ENCODE measurements around the gene METTL4. TPM values are rescaled to one million over a fixed set of nuclear protein-coding genes. Genes with fewer than 3 reads are reported as not detected.
"Not testable (repeated sequence)": the region's sequence is repeated elsewhere in the genome, so short reads cannot be mapped to it uniquely, and the experiment has no call there.

The METTL4 gene
- polyA plus RNA-seq, 3 donors from 2014 or later, result 6.0 to 12.0 (median 6.8) TPM

GRCh38 chr18:2529154-2529553 is 42.2 kb downstream of the METTL4 start:
- H3K27me3 Mint-ChIP-seq (ENCODE audit: low read depth in 3 of 3), result no peaks in the 10 kb centered on the region
- no peaks in the 10 kb centered on the region for H3K9me3 Mint-ChIP-seq
- H3K4me1 Mint-ChIP-seq, result no peaks in the 10 kb centered on the region
- no peak overlapping the region for H3K4me3 Mint-ChIP-seq
- no peak overlapping the region for H3K27ac Mint-ChIP-seq
- no peak for DNase-seq
- H3K36me3 Mint-ChIP-seq, result peaks cover 4 to 13% (median 12%) of the 10 kb centered on the region in 3 donors

GRCh38 chr18:2526329-2526728 is 45.0 kb downstream of the METTL4 start:
- Mint-ChIP-seq H3K9me3 (no peaks in the 10 kb centered on the region), H3K27ac (no peak overlapping the region), H3K4me1 (no peaks in the 10 kb centered on the region), H3K36me3 (peaks cover 3 to 4% (median 4%) of the 10 kb centered on the region in 3 donors), H3K27me3 (ENCODE audit: low read depth in 3 of 3) (peaks cover 0 to 9% (median 0%) of the 10 kb centered on the region in 3 donors), H3K4me3 (no peak overlapping the region)
- no peak for DNase-seq

GRCh38 chr18:2524794-2525198 is 46.5 kb downstream of the METTL4 start:
- not testable (repeated sequence) for DNase-seq; H3K9me3 Mint-ChIP-seq; H3K27ac Mint-ChIP-seq; H3K36me3 Mint-ChIP-seq; H3K27me3 Mint-ChIP-seq (ENCODE audit: low read depth in 3 of 3); H3K4me1 Mint-ChIP-seq; H3K4me3 Mint-ChIP-seq

GRCh38 chr18:2522112-2522511 is 49.2 kb downstream of the METTL4 start:
- no peaks in the 10 kb centered on the region for H3K9me3 Mint-ChIP-seq
- H3K27ac Mint-ChIP-seq, result no peak overlapping the region
- no peak overlapping the region for H3K4me3 Mint-ChIP-seq
- H3K36me3 Mint-ChIP-seq, result peaks cover 0 to 6% (median 0%) of the 10 kb centered on the region in 3 donors
- H3K27me3 Mint-ChIP-seq (ENCODE audit: low read depth in 3 of 3), result peaks cover 0 to 9% (median 0%) of the 10 kb centered on the region in 3 donors
- no peaks in the 10 kb centered on the region for H3K4me1 Mint-ChIP-seq
- no peak for DNase-seq

- no peak overlapping the region for H3K4me3 Mint-ChIP-seq
- no peaks in the 10 kb centered on the region for H3K9me3 Mint-ChIP-seq
- DNase-seq, result no peak
- no peak overlapping the region for H3K27ac Mint-ChIP-seq
- peaks cover 0 to 9% (median 0%) of the 10 kb centered on the region in 3 donors for H3K27me3 Mint-ChIP-seq (ENCODE audit: low read depth in 3 of 3)
- H3K4me1 Mint-ChIP-seq, result peaks cover 7 to 16% of the 10 kb centered on the region in 2 donors
- peaks cover 0 to 7% (median 6%) of the 10 kb centered on the region in 3 donors for H3K36me3 Mint-ChIP-seq
Observed at GRCh38 chr18:2518473-2518872, 52.8 kb downstream of the METTL4 start.

GRCh38 chr18:2515908-2516625 is 55.2 kb downstream of the METTL4 start:
- DNase-seq, result peak in 1 of 3 donors; percentile 2
- H3K27me3 Mint-ChIP-seq (ENCODE audit: low read depth in 3 of 3), result peaks cover 0 to 2% (median 0%) of the 10 kb centered on the region in 3 donors
- H3K4me3 Mint-ChIP-seq, result no peak overlapping the region
- no peaks in the 10 kb centered on the region for H3K9me3 Mint-ChIP-seq
- H3K27ac Mint-ChIP-seq, result peak overlapping the region in 1 of 6 donors; percentile 49
- H3K4me1 Mint-ChIP-seq, result peaks cover 7 to 16% of the 10 kb centered on the region in 2 donors
- H3K36me3 Mint-ChIP-seq, result peaks cover 0 to 7% (median 3%) of the 10 kb centered on the region in 3 donors

GRCh38 chr18:2515171-2515787 is 56.0 kb downstream of the METTL4 start:
- no peak overlapping the region for H3K4me3 Mint-ChIP-seq
- peaks cover 0 to 4% (median 0%) of the 10 kb centered on the region in 3 donors for H3K27me3 Mint-ChIP-seq (ENCODE audit: low read depth in 3 of 3)
- DNase-seq, result no peak
- H3K36me3 Mint-ChIP-seq, result peaks cover 0 to 7% (median 0%) of the 10 kb centered on the region in 3 donors
- H3K27ac Mint-ChIP-seq, result no peak overlapping the region
- H3K9me3 Mint-ChIP-seq, result no peaks in the 10 kb centered on the region
- H3K4me1 Mint-ChIP-seq, result peaks cover 7 to 16% of the 10 kb centered on the region in 2 donors

- H3K4me1 Mint-ChIP-seq, result peaks cover 7 to 19% of the 10 kb centered on the region in 2 donors
- peaks cover 0 to 4% (median 0%) of the 10 kb centered on the region in 3 donors for H3K27me3 Mint-ChIP-seq (ENCODE audit: low read depth in 3 of 3)
- peaks cover 0 to 7% (median 0%) of the 10 kb centered on the region in 3 donors for H3K36me3 Mint-ChIP-seq
Observed at GRCh38 chr18:2513616-2514015, 57.7 kb downstream of the METTL4 start.

GRCh38 chr18:2512059-2512458 is 59.2 kb downstream of the METTL4 start:
- Mint-ChIP-seq H3K9me3 (no peaks in the 10 kb centered on the region), H3K27ac (no peak overlapping the region), H3K36me3 (peaks cover 0 to 7% (median 0%) of the 10 kb centered on the region in 3 donors), H3K27me3 (ENCODE audit: low read depth in 3 of 3) (peaks cover 0 to 4% (median 0%) of the 10 kb centered on the region in 3 donors), H3K4me1 (peaks cover 7 to 22% of the 10 kb centered on the region in 2 donors), H3K4me3 (no peak overlapping the region)
- DNase-seq, result no peak

More at GRCh38 chr18:2513616-2514015, 57.7 kb downstream of the METTL4 start:
- H3K27ac Mint-ChIP-seq, result no peak overlapping the region
- no peak overlapping the region for H3K4me3 Mint-ChIP-seq
- no peaks in the 10 kb centered on the region for H3K9me3 Mint-ChIP-seq
- no peak for DNase-seq

GRCh38 chr18:2511451-2511850 is 59.9 kb downstream of the METTL4 start:
- Mint-ChIP-seq H3K4me1 (peaks cover 6 to 17% of the 10 kb centered on the region in 2 donors), H3K27ac (no peak overlapping the region), H3K9me3 (no peaks in the 10 kb centered on the region), H3K4me3 (no peak overlapping the region), H3K27me3 (ENCODE audit: low read depth in 3 of 3) (peaks cover 0 to 4% (median 0%) of the 10 kb centered on the region in 3 donors), H3K36me3 (peaks cover 0 to 7% (median 0%) of the 10 kb centered on the region in 3 donors)
- no peak for DNase-seq

- no peak for DNase-seq
- Mint-ChIP-seq H3K4me3 (no peak overlapping the region), H3K9me3 (no peaks in the 10 kb centered on the region), H3K36me3 (no peaks in the 10 kb centered on the region), H3K27ac (no peak overlapping the region), H3K27me3 (ENCODE audit: low read depth in 3 of 3) (peaks cover 0 to 4% (median 0%) of the 10 kb centered on the region in 3 donors), H3K4me1 (peaks cover 0 to 8% of the 10 kb centered on the region in 2 donors)
Observed at GRCh38 chr18:2510416-2510815, 60.9 kb downstream of the METTL4 start.

- no peaks in the 10 kb centered on the region for H3K9me3 Mint-ChIP-seq
- no peaks in the 10 kb centered on the region for H3K36me3 Mint-ChIP-seq
- H3K27me3 Mint-ChIP-seq (ENCODE audit: low read depth in 3 of 3), result peaks cover 0 to 5% (median 0%) of the 10 kb centered on the region in 3 donors
- no peak overlapping the region for H3K4me3 Mint-ChIP-seq
- DNase-seq, result no peak
- peaks cover 0 to 6% of the 10 kb centered on the region in 2 donors for H3K4me1 Mint-ChIP-seq
- no peak overlapping the region for H3K27ac Mint-ChIP-seq
Observed at GRCh38 chr18:2508678-2509077, 62.6 kb downstream of the METTL4 start.

- H3K4me3 Mint-ChIP-seq, result no peak overlapping the region
- H3K36me3 Mint-ChIP-seq, result no peaks in the 10 kb centered on the region
- H3K27me3 Mint-ChIP-seq (ENCODE audit: low read depth in 3 of 3), result peaks cover 0 to 6% (median 0%) of the 10 kb centered on the region in 3 donors
- no peaks in the 10 kb centered on the region for H3K9me3 Mint-ChIP-seq
- no peak overlapping the region for H3K27ac Mint-ChIP-seq
- H3K4me1 Mint-ChIP-seq, result peaks cover 0 to 6% of the 10 kb centered on the region in 2 donors
- DNase-seq, result no peak
Observed at GRCh38 chr18:2508155-2508554, 63.1 kb downstream of the METTL4 start.

GRCh38 chr18:2504642-2505041 is 66.7 kb downstream of the METTL4 start:
- Mint-ChIP-seq H3K4me1 (peaks cover 0 to 6% of the 10 kb centered on the region in 2 donors), H3K36me3 (no peaks in the 10 kb centered on the region), H3K27ac (no peak overlapping the region), H3K27me3 (ENCODE audit: low read depth in 3 of 3) (peaks cover 0 to 11% (median 0%) of the 10 kb centered on the region in 3 donors), H3K4me3 (no peak overlapping the region), H3K9me3 (no peaks in the 10 kb centered on the region)
- no peak for DNase-seq

Data from immature natural killer cell (primary cell).